Measurements from ENCODE around the gene SLC4A9.

- no peak for TF ChIP-seq CTCF (IDR thresholded peaks at IDR 0.05; ENCODE audit: extremely low read depth in 1 of 2, insufficient read depth in 1 of 2, low read depth in 1 of 2, low read length in 2 of 2)
- TF ChIP-seq POLR2AphosphoS5 (IDR thresholded peaks at IDR 0.05; ENCODE audit: insufficient read depth, low read depth, low read length), result peak; percentile 82
- TF ChIP-seq EZH2 (IDR thresholded peaks at IDR 0.05; ENCODE audit: borderline replicate concordance, low read depth, low read length, severe bottlenecking), result no peak
- TF ChIP-seq FOS (IDR thresholded peaks at IDR 0.05; ENCODE audit: borderline replicate concordance, insufficient read depth, low read length), result no peak
- peak; percentile 77 for TF ChIP-seq MAX (IDR thresholded peaks at IDR 0.05; ENCODE audit: insufficient read depth, insufficient read length)
- TF ChIP-seq POLR2A (IDR thresholded peaks at IDR 0.05; ENCODE audit: low read depth, low read length), result peak; percentile 67
- no peak for TF ChIP-seq MYC (IDR thresholded peaks at IDR 0.05; ENCODE audit: low read depth, low read length)
These were observed 41.6 kb downstream of the SLC4A9 start, which contains the start of gene ANKHD1 for GRCh38 chr5:140401362-140402257.
